SHP77 (cell line): ENCODE results near the gene SERPINF2.
"Not testable (repeated sequence)": the region's sequence is repeated elsewhere in the genome, so short reads cannot be mapped to it uniquely, and the experiment has no call there.

Source experiments
- DNase-seq, 2 experiments: peaks; one replicate each; lab custom pipeline; 2025; lab: John Stamatoyannopoulos, UW

Gene SERPINF2

DNA sequence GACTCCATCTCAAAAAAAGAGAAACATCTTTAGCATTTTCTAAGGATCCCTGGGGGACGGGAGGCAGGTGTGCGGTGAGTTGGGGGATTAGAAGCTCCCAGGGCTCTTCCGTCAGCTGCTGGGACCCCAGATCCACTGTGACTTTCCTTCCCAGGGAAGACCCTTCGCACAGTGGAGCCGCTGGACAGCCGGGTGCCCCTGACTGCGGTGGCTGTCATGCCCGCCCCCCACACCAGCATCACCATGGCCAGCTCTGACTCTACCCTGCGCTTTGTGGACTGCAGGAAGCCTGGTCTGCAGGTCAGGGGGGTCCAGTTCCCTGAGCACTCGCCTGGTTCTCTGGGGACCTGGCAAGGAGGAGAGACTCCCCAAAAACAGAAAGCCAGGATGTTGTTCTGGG, 7.3 kb upstream of the SERPINF2 start:
- no peak for DNase-seq

DNA sequence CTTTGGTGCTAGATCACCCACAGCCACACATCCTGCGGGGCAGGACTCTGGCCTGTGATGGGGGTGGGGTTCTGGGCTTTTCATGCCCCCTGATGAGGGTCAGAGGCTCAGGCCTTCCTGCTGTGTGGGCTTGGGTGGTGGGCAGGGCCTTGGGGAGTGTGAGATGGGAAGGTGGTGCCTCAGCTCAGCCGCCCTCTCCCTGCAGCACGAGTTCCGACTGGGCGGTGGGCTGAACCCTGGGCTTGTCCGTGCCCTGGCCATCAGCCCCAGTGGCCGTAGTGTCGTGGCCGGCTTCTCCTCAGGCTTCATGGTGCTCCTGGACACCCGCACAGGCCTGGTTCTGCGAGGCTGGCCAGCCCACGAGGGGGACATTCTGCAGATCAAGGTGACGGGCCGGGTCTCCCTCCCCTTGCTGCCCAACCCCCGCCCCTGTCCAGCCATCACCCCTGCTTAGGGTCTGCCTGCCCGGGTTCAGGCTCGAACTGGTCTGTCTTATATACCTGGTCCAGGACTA, 6.8 kb upstream of the SERPINF2 start:
- no peak for DNase-seq

DNA sequence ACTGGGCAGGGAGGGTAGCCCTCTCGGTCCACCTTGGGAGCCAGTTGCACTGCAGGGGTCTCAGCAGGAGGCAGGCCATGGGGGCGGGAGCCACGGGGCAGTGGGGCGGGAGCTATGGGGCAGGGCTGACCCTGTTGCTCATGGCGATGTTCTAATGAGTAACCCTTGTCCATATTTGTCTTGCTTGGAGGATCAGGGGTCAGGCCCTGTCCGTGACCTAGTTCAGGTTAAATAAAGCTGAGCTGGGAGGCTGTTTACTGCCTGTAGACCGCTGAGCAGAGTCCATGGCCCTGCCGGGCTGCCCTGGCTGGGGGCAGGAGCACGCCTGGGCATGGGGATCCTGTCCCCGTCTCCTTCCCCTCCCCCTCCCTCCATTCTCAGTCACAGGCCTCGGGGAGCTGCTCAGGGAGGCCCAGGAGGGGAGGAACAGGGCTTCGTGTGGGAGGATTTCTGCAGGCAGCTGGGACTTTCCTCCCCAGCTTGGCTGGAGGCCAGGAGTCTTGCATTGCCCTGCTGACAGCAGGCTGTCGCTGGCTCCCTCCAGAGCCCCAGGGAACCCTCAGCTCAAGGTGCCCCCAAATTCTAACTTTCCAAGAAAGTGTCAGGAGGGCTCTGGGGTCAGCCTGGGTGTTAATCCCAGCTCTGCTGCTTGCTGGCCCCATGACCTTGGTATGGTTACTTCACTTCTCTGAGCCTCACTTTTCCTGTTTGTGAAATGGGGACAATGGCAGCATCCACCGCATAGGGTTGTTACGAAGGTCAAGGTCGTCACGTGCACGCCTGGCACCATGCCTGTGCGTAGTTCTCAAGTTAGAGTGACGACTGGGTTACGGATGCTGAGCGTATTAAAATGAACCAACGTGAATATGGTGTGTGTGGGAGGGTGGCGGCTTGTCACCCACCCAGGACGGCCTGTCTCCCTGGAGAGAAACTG, 6.1 kb upstream of the SERPINF2 start:
- DNase-seq: peak; percentile 51 to 68

DNA sequence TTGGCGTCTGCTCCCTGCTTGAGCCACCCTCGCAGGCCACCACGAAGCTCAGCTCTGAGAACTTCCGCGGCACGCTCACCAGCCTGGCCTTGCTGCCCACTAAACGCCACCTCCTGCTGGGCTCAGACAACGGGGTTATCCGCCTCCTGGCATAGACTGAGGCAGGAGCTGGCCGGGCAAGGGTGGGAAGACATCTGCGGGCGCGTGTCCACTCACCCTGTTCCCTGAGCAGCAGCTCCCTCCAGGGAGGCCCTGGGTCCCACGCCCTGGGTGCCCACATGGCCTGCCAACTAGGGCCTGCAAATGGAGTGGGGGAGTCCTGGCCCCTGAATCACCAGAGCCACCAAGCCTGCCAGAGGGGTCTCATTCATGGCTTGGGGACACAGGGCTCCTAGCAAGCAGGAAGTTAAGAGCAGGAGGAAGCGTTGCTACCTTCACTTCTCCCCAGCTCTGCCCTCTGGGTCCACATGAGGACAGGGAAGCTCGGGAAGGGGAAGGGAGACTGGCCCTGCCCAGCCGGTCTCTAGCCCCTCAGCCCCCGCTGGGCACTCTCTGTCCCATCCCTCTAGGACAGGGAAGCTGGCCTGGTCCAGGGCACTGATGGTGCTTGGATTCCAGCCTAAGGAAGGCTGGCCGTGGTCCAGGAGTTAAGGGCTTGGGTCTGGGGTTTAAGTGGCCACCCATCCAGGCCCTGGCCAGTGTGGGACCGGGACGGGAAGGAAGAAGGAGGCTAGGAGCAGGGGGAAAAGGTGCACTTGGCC, 5.0 kb upstream of the SERPINF2 start:
- no peak for DNase-seq

DNA sequence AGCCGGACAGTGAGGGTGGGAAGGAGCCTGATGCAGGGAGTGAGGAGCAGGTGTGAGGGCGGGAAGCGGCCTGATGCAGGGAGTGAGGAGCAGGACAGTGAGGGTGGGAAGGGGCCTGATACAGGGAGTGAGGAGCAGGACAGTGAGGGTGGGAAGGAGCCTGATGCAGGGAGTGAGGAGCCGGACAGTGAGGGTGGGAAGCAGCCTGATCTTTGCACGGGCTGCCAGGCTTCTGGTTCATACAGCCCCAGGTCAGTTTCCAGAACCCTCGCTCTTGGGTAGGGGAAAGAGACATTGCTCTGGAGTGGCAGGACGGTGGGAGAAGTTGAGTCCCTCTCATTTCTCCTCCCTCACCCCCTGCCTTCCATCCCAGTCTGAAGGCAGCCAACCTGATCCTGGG, 772 bp upstream of the SERPINF2 start:
- DNase-seq: not testable (repeated sequence)

DNA sequence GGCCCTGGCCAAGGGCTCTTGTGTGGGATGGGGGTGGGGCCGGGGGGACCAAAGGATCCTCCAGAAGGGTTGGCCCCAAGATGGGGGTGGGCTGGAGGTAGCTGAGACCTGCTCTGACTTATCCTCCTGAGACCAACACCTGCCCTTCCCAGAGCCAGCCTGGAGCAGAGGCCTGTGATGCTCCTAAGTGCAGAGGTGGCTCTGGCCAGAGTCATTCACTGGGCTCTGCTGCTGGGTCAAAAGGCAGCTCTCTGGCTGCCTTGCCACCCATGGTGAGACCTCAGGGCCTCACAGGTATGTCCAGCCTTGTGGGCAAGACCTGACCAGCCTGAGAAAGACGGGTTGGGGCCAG, 393 bp downstream of the SERPINF2 start:
- DNase-seq: no peak

DNA sequence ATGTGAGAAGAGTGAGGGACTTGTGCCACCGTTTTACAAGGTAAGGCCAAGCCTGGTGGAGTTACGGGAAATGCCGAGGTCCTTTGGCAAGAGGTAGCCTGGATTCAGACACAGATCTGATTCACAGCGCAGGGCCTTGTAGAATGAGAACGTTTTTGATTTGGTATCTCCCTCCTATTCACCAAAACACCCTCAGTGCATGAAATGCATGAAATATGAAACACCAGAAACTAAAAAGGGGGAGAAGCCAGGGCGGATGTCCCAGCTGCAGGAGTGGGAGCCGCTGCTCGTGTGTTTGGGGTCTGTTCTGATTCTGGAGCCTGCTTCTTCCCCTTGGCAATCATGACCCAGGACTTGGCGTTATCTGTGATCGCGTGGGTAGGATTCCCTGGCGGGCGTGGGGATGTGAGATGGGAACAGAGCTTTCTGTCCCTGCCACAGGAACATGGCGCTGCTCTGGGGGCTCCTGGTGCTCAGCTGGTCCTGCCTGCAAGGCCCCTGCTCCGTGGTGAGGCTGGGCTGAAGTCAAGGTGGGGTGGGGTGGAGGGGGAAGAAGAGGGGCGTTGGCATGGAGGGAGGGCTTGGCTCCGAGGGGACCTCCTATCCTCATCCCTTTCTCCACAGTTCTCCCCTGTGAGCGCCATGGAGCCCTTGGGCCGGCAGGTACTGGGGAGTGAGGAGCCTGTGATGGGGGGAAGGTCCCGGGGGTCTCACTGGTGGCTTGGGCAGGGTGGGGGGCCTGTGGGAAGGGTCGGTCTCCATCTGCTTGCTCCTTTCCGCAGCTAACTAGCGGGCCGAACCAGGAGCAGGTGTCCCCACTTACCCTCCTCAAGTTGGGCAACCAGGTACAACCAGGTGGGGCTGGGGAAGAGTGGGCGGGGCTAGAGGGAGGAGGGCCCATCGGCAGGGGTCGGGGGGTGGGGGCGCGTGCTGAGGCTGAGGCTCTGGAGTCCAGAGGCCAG, 2.2 kb downstream of the SERPINF2 start:
- DNase-seq: no peak

DNA sequence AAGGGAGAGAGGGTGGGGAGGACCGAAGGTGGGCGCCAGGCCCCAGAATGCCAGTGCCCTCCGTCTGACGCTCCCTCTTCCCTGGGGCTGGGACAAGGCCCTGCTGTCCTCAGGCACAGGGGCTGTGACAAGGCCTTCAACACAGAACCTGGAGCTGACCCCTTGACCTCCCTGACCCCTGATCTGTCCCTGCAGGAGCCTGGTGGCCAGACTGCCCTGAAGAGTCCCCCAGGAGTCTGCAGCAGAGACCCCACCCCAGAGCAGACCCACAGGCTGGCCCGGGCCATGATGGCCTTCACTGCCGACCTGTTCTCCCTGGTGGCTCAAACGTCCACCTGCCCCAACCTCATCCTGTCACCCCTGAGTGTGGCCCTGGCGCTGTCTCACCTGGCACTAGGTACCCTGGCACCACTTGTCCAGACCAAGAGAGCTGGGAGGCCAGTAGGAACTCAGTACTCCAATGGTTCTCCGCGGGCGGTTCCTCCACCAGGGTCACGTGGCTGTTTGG, 2.9 kb downstream of the SERPINF2 start:
- no peak for DNase-seq

DNA sequence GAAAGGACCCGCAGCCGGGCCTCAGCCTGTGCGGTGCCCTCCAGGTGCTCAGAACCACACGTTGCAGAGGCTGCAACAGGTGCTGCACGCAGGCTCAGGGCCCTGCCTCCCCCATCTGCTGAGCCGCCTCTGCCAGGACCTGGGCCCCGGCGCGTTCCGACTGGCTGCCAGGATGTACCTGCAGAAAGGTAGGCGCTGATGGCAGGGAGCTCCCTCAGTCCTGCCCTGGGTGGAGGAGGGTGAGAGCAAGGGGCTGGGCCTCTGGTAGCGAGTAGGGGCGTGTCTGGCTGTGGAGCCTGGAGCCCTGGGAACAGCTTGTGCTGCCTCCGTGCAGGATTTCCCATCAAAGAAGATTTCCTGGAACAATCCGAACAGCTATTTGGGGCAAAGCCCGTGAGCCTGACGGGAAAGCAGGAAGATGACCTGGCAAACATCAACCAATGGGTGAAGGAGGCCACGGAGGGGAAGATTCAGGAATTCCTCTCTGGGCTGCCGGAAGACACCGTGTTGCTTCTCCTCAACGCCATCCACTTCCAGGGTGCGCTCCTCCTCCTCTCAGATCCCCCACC, 4.4 kb downstream of the SERPINF2 start:
- no peak for DNase-seq

DNA sequence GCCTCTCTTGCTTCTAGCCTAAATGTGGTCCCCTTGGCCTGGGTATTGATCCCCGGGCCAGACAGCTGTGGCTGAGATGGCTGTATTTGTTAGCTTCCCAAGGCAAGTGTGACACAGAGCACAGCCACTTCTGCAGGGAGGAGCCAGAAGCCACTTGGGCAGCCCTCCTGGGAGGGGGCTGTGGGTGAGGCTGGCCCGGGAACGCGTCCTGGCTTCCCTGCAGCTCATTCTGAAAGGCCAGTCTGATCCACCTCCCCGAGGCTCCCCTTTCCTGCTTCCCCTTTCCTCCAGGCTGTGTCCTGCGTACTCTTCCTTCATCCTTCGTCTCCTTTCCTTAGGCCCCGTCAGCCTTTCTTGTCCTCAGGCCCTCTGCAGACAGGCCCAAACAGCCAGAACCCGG, 8.0 kb downstream of the SERPINF2 start:
- no peak for DNase-seq

DNA sequence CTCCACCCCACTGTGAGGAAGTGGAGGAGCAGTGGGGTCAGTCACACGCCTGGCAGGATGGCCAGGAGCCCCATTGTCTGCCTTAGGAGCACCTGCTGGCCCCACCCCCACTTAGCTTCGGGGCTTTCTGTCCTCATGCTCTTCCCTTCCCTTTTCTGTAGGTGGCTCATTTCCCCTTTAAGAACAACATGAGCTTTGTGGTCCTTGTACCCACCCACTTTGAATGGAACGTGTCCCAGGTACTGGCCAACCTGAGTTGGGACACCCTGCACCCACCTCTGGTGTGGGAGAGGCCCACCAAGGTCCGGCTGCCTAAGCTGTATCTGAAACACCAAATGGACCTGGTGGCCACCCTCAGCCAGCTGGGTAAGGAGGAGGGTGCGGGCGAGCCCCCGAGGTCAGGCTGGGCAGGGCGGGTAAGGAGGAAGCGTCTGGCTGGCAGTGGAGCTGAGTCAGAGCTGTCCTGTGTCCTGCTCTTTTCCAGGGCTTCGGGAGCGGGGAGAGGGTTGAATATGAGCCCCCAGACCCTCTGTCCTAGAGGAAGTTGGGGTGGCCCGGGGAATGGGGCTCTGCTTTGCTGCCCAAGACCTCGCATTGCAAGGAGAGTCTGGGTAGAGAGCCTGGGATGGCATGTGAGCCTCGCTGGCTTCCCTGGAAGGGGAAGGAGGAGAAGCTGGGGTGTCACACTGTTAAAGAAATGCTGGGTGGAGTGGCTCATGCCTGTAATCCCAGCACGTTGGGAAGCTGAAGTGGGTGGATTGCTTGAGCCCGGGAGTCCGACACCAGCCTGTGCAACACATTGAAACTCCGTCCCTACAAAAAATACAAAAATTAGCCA, 10.0 kb downstream of the SERPINF2 start:
- DNase-seq: no peak

DNA sequence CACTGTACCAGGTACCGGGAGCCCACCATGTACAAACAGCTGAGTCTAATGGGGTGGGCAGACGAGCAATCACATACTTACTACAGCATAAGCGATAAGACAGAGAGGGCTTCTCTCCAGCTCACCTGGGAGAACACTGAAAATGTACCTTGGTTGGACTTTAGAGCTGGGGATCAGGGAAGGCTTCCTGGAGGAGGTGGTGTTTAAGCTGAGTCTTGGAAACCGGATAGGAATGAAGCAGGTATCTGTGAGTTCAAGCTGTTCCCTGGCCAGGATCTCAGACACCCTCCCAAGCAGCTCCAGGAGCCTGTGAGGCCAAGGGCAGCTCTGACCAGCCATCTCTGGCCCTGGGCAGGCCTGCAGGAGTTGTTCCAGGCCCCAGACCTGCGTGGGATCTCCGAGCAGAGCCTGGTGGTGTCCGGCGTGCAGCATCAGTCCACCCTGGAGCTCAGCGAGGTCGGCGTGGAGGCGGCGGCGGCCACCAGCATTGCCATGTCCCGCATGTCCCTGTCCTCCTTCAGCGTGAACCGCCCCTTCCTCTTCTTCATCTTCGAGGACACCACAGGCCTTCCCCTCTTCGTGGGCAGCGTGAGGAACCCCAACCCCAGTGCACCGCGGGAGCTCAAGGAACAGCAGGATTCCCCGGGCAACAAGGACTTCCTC, 11.2 kb downstream of the SERPINF2 start:
- no peak for DNase-seq

DNA sequence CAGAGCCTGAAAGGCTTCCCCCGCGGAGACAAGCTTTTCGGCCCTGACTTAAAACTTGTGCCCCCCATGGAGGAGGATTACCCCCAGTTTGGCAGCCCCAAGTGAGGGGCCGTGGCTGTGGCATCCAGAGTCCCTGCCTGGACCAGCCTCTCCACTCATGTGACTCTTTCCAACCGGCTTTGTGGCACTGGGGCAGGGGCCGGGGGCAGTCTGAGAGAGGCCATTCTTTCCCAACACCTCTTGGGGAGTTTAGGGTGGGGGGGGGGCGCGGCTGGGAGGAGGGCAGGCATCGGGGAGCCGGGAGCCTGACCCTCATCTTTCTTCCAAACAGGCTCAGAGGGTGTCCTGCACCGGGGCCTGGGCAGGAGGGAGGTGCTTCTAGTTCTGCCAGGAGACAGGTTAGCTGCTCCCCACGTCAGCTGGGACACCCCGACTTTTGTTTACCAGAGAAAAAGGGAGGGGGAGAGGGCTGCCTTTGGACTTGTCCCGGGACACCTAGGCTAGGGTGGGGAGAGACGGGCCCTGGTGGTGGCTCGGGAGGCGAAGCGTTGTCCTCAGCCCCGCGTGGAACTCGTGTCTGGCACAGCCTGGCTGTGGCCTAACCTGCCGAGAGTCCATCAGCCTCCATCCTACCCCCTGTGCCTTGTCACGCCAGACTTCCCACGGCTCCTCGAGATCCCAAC, 11.9 kb downstream of the SERPINF2 start:
- DNase-seq: no peak

DNA sequence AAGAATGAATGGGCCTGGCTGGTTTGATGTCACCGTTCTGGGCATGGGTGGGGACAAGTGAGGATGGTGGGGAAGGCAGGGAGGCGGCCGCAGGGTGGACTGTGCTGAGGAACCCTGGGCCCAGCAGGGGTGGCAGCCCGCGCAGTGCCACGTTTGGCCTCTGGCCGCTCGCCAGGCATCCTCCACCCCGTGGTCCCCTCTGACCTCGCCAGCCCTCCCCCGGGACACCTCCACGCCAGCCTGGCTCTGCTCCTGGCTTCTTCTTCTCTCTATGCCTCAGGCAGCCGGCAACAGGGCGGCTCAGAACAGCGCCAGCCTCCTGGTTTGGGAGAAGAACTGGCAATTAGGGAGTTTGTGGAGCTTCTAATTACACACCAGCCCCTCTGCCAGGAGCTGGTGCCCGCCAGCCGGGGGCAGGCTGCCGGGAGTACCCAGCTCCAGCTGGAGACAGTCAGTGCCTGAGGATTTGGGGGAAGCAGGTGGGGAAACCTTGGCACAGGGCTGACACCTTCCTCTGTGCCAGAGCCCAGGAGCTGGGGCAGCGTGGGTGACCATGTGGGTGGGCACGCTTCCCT, 12.7 kb downstream of the SERPINF2 start:
- peak in 1 of 2 experiments; percentile 45 for DNase-seq

DNA sequence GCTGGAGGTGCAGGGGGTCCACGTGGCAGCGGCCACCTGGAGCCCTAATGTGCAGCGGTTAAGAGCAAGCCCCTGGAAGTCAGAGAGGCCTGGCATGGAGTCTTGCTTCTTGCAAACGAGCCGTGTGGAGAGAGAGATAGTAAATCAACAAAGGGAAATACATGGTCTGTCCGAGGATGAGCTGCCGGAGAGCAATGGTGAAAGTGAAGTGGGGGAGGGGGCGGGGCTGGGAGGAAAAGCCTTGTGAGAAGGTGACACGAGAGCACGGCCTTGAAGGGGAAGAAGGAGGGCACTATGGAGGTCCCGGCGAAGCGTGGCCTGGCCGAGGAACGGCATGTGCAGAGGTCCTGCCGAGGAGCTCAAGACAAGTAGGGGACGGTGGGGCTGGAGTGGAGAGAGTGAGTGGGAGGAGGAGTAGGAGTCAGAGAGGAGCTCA, 13.2 kb downstream of the SERPINF2 start:
- peak in 1 of 2 experiments; percentile 30 for DNase-seq

DNA sequence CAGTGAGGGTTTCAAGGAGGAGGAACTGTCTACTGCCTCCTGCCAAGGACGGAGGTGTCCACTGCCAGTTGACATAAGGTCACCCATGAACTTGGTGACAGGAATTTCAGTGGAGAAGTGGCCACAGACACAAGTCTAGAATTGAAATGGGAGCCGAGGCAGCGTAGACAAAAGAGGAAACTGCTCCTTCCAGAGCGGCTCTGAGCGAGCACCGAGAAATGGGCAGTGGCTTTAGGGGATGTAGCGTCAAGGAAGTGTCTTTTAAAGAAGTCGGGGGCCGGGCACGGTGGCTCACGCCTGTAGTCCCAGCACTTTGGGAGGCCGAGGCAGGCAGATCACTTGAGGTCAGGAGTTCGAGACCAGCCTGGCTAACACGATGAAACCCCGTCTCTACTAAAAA, 16.1 kb downstream of the SERPINF2 start:
- DNase-seq: no peak

DNA sequence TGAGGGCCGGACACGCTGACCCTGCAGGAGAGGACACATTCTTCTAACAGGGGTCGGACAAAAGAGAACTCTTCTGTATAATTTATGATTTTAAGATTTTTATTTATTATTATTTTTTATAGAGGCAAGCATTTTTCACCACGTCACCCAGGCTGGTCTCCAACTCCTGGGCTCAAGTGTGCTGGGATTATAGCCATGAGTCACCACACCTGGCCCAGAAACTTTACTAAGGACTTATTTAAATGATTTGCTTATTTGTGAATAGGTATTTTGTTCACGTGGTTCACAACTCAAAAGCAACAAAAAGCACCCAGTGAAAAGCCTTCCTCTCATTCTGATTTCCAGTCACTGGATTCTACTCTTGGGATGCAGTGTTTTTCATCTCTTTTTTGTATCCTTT, 16.9 kb downstream of the SERPINF2 start:
- DNase-seq: no peak

DNA sequence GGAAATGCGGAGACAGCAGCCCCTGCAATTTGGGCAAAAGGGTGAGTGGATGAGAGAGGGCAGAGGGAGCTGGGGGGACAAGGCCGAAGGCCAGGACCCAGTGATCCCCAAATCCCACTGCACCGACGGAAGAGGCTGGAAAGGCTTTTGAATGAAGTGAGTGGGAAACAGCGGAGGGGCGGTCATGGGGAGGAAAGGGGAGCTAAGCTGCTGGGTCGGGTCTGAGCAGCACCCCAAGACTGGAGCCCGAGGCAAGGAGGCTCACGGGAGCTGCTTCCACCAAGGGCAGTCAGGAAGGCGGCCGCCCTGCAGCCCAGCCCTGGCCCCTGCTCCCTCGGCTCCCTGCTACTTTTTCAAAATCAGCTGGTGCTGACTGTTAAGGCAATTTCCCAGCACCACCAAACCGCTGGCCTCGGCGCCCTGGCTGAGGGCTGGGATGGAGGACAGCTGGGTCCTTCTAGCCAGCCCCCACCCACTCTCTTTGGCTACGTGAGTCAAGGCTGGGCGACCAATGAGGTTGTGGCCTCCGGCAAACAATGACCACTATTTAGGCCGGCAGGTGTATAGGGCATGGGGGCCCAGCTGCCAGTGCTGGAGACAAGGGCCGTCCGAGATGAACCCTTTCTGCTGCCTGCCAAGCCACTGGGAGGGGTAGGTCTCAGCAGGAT, 19.7 kb downstream of the SERPINF2 start:
- DNase-seq: peak; percentile 95
